Endothelial cell (in vitro differentiated cells): Measurements from ENCODE around the gene SAMD5. TPM values are rescaled to one million over a fixed set of nuclear protein-coding genes. Genes with fewer than 3 reads are reported as not detected.

Source experiments
- DNase-seq: peaks from one replicate; pipeline ENCODE4 v3.0.0; 2021; ENCODE audit warnings: low spot score
- H3K27ac Mint-ChIP-seq: one replicate; pipeline ENCODE4 v1.8.0; 2021; ENCODE audit warnings: mixed read lengths, inconsistent platforms; ENCODE audit not compliant: unreplicated experiment
- H3K27me3 Mint-ChIP-seq: one replicate; pipeline ENCODE4 v1.8.0; 2021; ENCODE audit warnings: mild to moderate bottlenecking, moderate library complexity, mixed read lengths, inconsistent platforms; ENCODE audit not compliant: unreplicated experiment
- H3K36me3 Mint-ChIP-seq: one replicate; pipeline ENCODE4 v1.8.0; 2021; ENCODE audit warnings: mild to moderate bottlenecking, low read depth, mixed read lengths, inconsistent platforms; ENCODE audit not compliant: unreplicated experiment
- H3K4me1 Mint-ChIP-seq: one replicate; pipeline ENCODE4 v1.8.0; 2021; ENCODE audit warnings: mild to moderate bottlenecking, mixed read lengths, inconsistent platforms; ENCODE audit not compliant: unreplicated experiment
- H3K4me3 Mint-ChIP-seq: one replicate; pipeline ENCODE4 v1.8.0; 2021; ENCODE audit warnings: mild to moderate bottlenecking, mixed read lengths, inconsistent platforms; ENCODE audit not compliant: unreplicated experiment
- H3K9me3 Mint-ChIP-seq: one replicate; pipeline ENCODE4 v1.8.0; 2021; ENCODE audit warnings: mixed read lengths, inconsistent platforms; ENCODE audit not compliant: unreplicated experiment
- total RNA-seq: library from RNA; stranded (reverse); fragmentation: NEBNext Ultra II Directional; extraction: Animal tissue kit (Norgen Biotek cat#: 25700); gene quantifications from one replicate; pipeline ENCODE4 v1.2.1, GENCODE V29; 2021; ENCODE audit not compliant: unreplicated experiment
- TF ChIP-seq, protein P1 (sequence below): fragments of 200-600 bp; sonication (generic); IDR thresholded peaks from one replicate; pipeline ENCODE4 v1.5.0; 2021; ENCODE audit warnings: antibody characterized with exemption; ENCODE audit not compliant: unreplicated experiment

SAMD5 gene
- total RNA-seq, 1 donor from 2014 or later: 4.7 TPM

DNA sequence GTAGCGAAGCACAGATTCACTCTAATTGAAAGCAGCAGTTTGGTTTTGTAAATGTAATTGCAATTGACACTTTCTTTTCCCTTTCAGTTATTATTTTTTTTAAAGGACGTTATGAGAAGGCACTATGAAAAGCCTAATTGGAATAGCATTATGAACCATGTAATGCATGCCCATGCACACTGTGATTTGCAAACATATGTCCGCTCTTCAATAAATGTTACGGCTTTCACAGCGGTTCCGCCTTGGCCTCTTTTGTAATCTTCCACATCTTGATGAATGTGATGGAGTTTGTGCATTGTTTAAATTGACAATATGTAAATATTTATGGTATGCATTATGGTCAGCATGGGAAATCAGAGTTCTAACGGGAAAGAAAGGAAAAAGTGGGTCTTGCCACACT, 61.3 kb downstream of the SAMD5 start:
- no peak overlapping the region for H3K27ac Mint-ChIP-seq
- no peaks in the 10 kb centered on the region for H3K4me1 Mint-ChIP-seq

DNA sequence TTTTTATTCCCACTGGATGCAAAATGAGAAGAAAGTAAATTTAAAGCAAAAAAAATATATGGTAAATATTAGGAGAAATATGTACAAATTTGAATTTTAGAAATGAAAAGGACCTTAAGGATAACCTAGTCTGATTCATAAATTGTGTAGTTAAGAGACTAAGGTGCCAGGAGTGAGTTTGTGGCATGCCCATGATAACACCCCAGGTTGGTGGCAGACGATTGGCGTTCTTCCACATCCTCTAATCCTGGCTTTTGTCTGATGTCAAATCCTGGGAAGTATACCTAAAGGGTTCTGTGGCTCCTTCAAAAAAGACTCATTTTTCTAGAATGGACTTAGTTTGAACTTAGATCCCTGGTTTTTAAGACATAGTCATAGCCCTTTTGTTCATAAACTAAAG, 62.2 kb downstream of the SAMD5 start:
- Mint-ChIP-seq H3K9me3 (no peaks in the 10 kb centered on the region), H3K4me3 (no peak overlapping the region), H3K36me3 (no peaks in the 10 kb centered on the region), H3K27me3 (no peaks in the 10 kb centered on the region), H3K4me1 (no peaks in the 10 kb centered on the region), H3K27ac (no peak overlapping the region)
- no peak for DNase-seq
- TF ChIP-seq, protein P1, sequence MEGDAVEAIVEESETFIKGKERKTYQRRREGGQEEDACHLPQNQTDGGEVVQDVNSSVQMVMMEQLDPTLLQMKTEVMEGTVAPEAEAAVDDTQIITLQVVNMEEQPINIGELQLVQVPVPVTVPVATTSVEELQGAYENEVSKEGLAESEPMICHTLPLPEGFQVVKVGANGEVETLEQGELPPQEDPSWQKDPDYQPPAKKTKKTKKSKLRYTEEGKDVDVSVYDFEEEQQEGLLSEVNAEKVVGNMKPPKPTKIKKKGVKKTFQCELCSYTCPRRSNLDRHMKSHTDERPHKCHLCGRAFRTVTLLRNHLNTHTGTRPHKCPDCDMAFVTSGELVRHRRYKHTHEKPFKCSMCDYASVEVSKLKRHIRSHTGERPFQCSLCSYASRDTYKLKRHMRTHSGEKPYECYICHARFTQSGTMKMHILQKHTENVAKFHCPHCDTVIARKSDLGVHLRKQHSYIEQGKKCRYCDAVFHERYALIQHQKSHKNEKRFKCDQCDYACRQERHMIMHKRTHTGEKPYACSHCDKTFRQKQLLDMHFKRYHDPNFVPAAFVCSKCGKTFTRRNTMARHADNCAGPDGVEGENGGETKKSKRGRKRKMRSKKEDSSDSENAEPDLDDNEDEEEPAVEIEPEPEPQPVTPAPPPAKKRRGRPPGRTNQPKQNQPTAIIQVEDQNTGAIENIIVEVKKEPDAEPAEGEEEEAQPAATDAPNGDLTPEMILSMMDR: no peak

More for the DNA sequence above, 61.3 kb downstream of the SAMD5 start:
- no peaks in the 10 kb centered on the region for H3K36me3 Mint-ChIP-seq
- H3K27me3 Mint-ChIP-seq: no peaks in the 10 kb centered on the region
- TF ChIP-seq, protein P1: no peak
- H3K9me3 Mint-ChIP-seq: no peaks in the 10 kb centered on the region
- DNase-seq: no peak
- H3K4me3 Mint-ChIP-seq: no peak overlapping the region

DNA sequence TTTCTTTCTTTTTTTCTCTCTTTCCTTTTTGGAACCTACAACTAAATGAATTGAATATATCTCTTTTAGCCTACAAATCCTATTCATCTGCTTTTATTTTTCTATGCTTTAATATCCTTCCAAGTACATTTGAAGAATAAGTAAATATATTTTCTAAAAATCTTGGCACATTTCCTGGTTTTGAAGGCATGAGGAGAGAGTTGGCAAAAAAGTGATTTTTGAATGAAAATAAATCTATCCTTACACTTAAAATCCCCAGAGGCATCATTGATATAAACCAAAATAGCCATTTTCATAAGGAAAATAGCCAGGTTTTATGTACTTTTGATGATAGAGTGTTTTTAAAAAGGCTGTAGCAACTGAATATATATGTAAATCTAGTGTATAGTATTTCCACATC, 69.0 kb downstream of the SAMD5 start:
- no peaks in the 10 kb centered on the region for H3K4me1 Mint-ChIP-seq
- no peaks in the 10 kb centered on the region for H3K36me3 Mint-ChIP-seq
- no peak overlapping the region for H3K27ac Mint-ChIP-seq
- no peak overlapping the region for H3K4me3 Mint-ChIP-seq
- H3K27me3 Mint-ChIP-seq: no peaks in the 10 kb centered on the region
- no peak for DNase-seq
- TF ChIP-seq, protein P1: no peak
- no peaks in the 10 kb centered on the region for H3K9me3 Mint-ChIP-seq

DNA sequence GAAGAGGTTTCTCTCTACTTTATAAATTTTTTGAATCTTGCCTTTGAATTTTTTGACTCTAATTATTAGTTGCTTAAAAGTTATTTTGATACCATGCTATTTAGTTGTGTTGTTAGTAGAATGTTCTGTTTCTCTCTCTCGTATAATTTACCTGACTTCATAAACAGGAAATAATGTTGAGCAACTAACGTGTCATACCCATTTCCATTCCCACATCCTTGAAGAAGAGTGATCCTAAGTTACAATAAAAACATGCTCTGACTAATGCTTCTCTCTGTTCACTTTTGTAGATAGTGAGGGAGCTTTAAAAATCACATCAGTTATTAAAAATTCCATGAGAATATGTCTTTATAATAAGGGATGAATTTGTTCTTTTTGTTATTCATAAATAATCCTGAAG, 69.7 kb downstream of the SAMD5 start:
- H3K9me3 Mint-ChIP-seq: no peaks in the 10 kb centered on the region
- DNase-seq: no peak
- no peaks in the 10 kb centered on the region for H3K36me3 Mint-ChIP-seq
- H3K27ac Mint-ChIP-seq: no peak overlapping the region
- TF ChIP-seq, protein P1: no peak
- H3K27me3 Mint-ChIP-seq: no peaks in the 10 kb centered on the region
- H3K4me1 Mint-ChIP-seq: no peaks in the 10 kb centered on the region
- H3K4me3 Mint-ChIP-seq: no peak overlapping the region

DNA sequence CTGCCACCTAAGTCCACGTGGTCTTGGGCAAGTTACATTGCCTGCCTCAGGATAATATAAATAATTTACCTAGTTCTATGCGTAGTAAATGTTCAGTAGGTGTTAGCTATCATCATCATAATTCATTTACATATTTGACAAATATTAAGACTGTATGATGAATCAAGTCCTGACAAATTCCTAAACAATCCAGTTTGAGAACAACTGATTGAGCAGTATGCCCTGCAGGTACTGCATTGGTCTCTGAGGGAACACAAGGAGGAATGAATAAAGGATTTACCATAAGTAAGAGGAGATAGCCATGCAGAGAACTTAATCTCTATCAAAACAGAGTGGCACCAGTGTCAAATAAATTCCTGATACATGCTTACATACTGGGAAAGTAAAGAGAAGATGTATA, 70.4 kb downstream of the SAMD5 start:
- TF ChIP-seq, protein P1: no peak
- no peak for DNase-seq
- no peak overlapping the region for H3K27ac Mint-ChIP-seq
- H3K4me1 Mint-ChIP-seq: no peaks in the 10 kb centered on the region
- H3K36me3 Mint-ChIP-seq: no peaks in the 10 kb centered on the region
- no peak overlapping the region for H3K4me3 Mint-ChIP-seq
- no peaks in the 10 kb centered on the region for H3K27me3 Mint-ChIP-seq
- H3K9me3 Mint-ChIP-seq: no peaks in the 10 kb centered on the region
